ENCODE data around the gene SPEG. TPM values are rescaled to one million over a fixed set of nuclear protein-coding genes. Genes with fewer than 3 reads are reported as not detected.

Gene SPEG
- total RNA-seq, 2 experiments from 2014 or later: 15.3 to 17.7 TPM

GRCh38 chr2:219469186-219469724 is 34.6 kb downstream of the SPEG start:
- no peak for DNase-seq
- H3K9me3 Mint-ChIP-seq: no peaks in the 10 kb centered on the region
- no peak overlapping the region for H3K4me3 Mint-ChIP-seq

GRCh38 chr2:219470429-219470828 is 35.8 kb downstream of the SPEG start:
- Mint-ChIP-seq H3K4me3 (no peak overlapping the region), H3K27me3 (no peaks in the 10 kb centered on the region), H3K27ac (no peak overlapping the region), H3K9me3 (no peaks in the 10 kb centered on the region), H3K4me1 (ENCODE audit: low read depth) (no peaks in the 10 kb centered on the region), H3K36me3 (ENCODE audit: low read depth) (no peaks in the 10 kb centered on the region)
- H3K27me3 ChIP-seq (ENCODE audit: control insufficient read depth in 1 of 2, insufficient read depth in 2 of 2, low read length in 2 of 2): no peaks in the 10 kb centered on the region
- no peak overlapping the region for H3K27ac ChIP-seq (ENCODE audit: low read depth in 1 of 2, low read length in 2 of 2)
- no peaks in the 10 kb centered on the region for H3K36me3 ChIP-seq (ENCODE audit: insufficient read depth, low read length)
- H3K4me3 ChIP-seq (ENCODE audit: low read length): no peak overlapping the region
- H3K9me3 ChIP-seq (ENCODE audit: control insufficient read depth in 1 of 2, insufficient read depth in 1 of 2, low read length in 2 of 2): no peaks in the 10 kb centered on the region
- intact Hi-C loops (cut with DNase I, micrococcal nuclease): no loop called here
- H3K4me1 ChIP-seq (ENCODE audit: insufficient read depth, low read length): no peaks in the 10 kb centered on the region
- ATAC-seq (ENCODE audit: poor library complexity): no peak
- no peak for TF ChIP-seq CTCF (IDR thresholded peaks at IDR 0.05)
- no peak for DNase-seq
- POLR2A ChIA-PET: no interaction called here
- CTCF ChIA-PET: interaction anchor here (1.1 kb wide), 1 partner anchor 59 kb away, joined by 3 read pairs; no protein-coding TSS in a partner anchor

More at GRCh38 chr2:219469186-219469724, 34.6 kb downstream of the SPEG start:
- no peak for TF ChIP-seq CTCF (IDR thresholded peaks at IDR 0.05)
- H3K27ac Mint-ChIP-seq: no peak overlapping the region
- H3K27ac ChIP-seq (ENCODE audit: low read depth in 1 of 2, low read length in 2 of 2): no peak overlapping the region
- ChIA-PET CTCF (no interaction called here), POLR2A (no interaction called here)
- no peaks in the 10 kb centered on the region for H3K4me1 Mint-ChIP-seq (ENCODE audit: low read depth)
- intact Hi-C loops (cut with DNase I, micrococcal nuclease): no loop called here
- H3K27me3 Mint-ChIP-seq: no peaks in the 10 kb centered on the region
- no peaks in the 10 kb centered on the region for H3K36me3 Mint-ChIP-seq (ENCODE audit: low read depth)
- no peak for ATAC-seq (ENCODE audit: poor library complexity)
- H3K4me1 ChIP-seq (ENCODE audit: insufficient read depth, low read length): no peaks in the 10 kb centered on the region
- H3K9me3 ChIP-seq (ENCODE audit: control insufficient read depth in 1 of 2, insufficient read depth in 1 of 2, low read length in 2 of 2): no peaks in the 10 kb centered on the region
- H3K27me3 ChIP-seq (ENCODE audit: control insufficient read depth in 1 of 2, insufficient read depth in 2 of 2, low read length in 2 of 2): no peaks in the 10 kb centered on the region
- H3K4me3 ChIP-seq (ENCODE audit: low read length): no peak overlapping the region
- no peaks in the 10 kb centered on the region for H3K36me3 ChIP-seq (ENCODE audit: insufficient read depth, low read length)

- ChIA-PET POLR2A (no interaction called here), CTCF (no interaction called here)
- ATAC-seq (ENCODE audit: poor library complexity) (no peak), DNase-seq (no peak)
- peaks cover 5% of the 10 kb centered on the region for H3K4me1 Mint-ChIP-seq (ENCODE audit: low read depth)
- H3K4me3 Mint-ChIP-seq: no peak overlapping the region
- intact Hi-C loops (cut with DNase I, micrococcal nuclease): no loop called here
- Histone ChIP-seq H3K27me3 (ENCODE audit: control insufficient read depth in 1 of 2, insufficient read depth in 2 of 2, low read length in 2 of 2) (peaks cover 0 to 3% of the 10 kb centered on the region in 2 experiments), H3K9me3 (ENCODE audit: control insufficient read depth in 1 of 2, insufficient read depth in 1 of 2, low read length in 2 of 2) (no peaks in the 10 kb centered on the region), H3K4me3 (ENCODE audit: low read length) (no peak overlapping the region), H3K4me1 (ENCODE audit: insufficient read depth, low read length) (no peaks in the 10 kb centered on the region), H3K27ac (ENCODE audit: low read depth in 1 of 2, low read length in 2 of 2) (no peak overlapping the region), H3K36me3 (ENCODE audit: insufficient read depth, low read length) (no peaks in the 10 kb centered on the region)
- no peaks in the 10 kb centered on the region for H3K36me3 Mint-ChIP-seq (ENCODE audit: low read depth)
- H3K27ac Mint-ChIP-seq: no peak overlapping the region
- peaks cover 4% of the 10 kb centered on the region for H3K27me3 Mint-ChIP-seq
- TF ChIP-seq CTCF (IDR thresholded peaks at IDR 0.05): no peak
- H3K9me3 Mint-ChIP-seq: no peaks in the 10 kb centered on the region
These were observed 37.1 kb downstream of the SPEG start for GRCh38 chr2:219471476-219472371.
